Stimulated activated naive CD8-positive, alpha-beta T cell treated with anti-CD3 and anti-CD28 coated beads, Interleukin-15, Interleukin-2, amounts not matched to agents 100 U/mL and 50 U/mL, for 24 hours (primary cell): ENCODE data around the gene LCE2D.

Experiments
- ATAC-seq: fragments of 150-1000 bp; cut with Tn5 transposase; one replicate; pipeline ENCODE4 v1.10.0; 2021
- DNase-seq: peaks from one replicate; pipeline ENCODE4 v3.0.0; 2021

Gene LCE2D

DNA sequence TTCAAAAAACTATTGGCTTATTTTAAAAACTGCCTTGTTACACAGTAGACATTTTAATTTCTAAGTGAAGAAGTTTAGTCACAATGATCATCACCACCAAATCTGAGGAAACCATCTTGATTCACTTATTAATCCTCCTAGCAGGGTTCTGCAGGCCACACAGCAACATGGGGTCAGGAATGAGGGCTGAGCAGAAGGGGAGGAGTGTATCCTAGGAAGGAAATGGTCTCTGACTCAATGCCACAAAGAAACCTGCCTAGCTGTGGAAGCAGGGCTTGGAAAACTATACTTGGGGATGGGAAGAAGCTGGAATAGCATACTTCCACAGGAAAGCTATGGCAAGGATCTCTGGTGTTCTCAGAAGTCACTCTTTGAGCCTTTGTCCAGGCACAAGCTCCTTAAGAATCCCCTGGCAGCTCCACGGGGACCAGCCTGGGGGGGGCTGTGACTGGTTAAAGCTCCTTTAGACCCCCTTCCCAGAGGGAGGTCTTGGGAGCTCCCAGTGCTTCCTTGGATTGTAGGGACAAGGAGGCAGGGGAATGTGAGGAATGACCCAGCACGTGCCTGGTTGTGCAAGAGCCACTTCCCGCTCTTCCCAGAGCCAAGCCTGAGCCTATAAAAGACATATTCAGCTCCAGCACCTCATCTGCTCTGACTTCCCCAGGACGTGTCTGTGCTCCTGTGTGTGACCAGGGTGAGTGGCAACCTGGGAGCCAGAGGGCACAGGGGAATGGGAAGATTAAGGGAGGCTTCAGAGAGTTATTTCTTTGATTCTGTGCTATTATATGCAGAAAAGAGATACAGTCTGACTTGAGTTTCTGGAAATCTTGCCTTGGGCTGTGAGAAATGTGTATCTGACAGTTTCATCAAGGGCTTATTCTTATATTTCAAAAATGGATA, 34.8 kb downstream of the LCE2D start, which contains the start of gene LCE2A:
Gene LCE2A, plus strand, starts transcription at position 645 of the 900 bp plus-strand sequence. CDS start 557 bp downstream, outside the sequence.
- no peak for DNase-seq
- ATAC-seq = no peak

GRCh38 chr1:152699746-152700145, 36.6 kb downstream of the LCE2D start:
- ATAC-seq (no peak), DNase-seq (no peak)

GRCh38 chr1:152707860-152708259, 44.7 kb downstream of the LCE2D start, which contains the start of gene LCE4A:
Gene LCE4A (plus strand): TSS chr1:152708160. CDS start chr1:152709076, 916 bp downstream.
- ATAC-seq (no peak), DNase-seq (no peak)
